GM12801 (cell line): ENCODE results near the gene GSK3B.

Experiments
- TF ChIP-seq, protein P1 (sequence below): IDR thresholded peaks from one replicate; pipeline ENCODE4 v1.5.1; 2011; ENCODE audit warnings: control low read depth; ENCODE audit not compliant: insufficient read length; ENCODE audit errors: extremely low read depth

Gene GSK3B

DNA sequence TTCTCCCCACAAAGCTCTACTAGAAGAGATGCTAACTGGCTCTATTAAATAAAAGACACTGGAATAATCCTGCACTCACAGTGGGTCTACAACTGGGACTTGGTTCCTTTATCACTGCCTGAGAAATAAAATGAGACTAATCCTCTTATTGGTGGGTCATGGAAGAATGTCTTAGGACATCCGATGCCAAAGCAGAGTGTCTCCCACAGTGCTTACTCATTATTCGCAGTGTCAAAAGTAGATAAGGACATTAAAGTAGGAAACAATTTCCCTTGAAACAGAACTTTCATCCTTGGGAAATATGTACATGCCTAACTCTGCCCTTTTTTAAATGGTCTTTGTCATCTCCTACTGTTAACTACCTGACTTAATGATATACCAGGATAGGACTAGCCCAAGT is 71.5 kb downstream of the GSK3B start:
- TF ChIP-seq, protein P1, sequence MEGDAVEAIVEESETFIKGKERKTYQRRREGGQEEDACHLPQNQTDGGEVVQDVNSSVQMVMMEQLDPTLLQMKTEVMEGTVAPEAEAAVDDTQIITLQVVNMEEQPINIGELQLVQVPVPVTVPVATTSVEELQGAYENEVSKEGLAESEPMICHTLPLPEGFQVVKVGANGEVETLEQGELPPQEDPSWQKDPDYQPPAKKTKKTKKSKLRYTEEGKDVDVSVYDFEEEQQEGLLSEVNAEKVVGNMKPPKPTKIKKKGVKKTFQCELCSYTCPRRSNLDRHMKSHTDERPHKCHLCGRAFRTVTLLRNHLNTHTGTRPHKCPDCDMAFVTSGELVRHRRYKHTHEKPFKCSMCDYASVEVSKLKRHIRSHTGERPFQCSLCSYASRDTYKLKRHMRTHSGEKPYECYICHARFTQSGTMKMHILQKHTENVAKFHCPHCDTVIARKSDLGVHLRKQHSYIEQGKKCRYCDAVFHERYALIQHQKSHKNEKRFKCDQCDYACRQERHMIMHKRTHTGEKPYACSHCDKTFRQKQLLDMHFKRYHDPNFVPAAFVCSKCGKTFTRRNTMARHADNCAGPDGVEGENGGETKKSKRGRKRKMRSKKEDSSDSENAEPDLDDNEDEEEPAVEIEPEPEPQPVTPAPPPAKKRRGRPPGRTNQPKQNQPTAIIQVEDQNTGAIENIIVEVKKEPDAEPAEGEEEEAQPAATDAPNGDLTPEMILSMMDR, result no peak

DNA sequence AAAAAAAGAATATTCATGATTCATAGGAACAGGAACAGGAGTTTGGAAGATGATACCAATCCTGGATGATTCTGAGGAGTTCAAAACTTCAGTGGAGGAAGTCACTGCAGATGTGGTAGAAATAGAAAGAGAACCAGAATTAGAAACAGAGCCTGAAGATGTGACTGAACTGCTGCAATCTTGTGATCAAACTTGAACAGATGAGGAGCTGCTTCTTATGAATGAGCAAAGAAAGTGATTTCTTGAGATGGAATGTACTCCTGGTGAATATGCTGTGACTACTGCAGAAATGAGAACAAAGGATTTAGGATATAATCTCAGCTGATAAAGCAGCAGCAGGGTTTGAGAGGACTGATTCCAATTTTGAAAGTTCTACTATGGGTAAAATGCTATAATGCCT is 72.7 kb downstream of the GSK3B start:
- TF ChIP-seq, protein P1, result no peak

DNA sequence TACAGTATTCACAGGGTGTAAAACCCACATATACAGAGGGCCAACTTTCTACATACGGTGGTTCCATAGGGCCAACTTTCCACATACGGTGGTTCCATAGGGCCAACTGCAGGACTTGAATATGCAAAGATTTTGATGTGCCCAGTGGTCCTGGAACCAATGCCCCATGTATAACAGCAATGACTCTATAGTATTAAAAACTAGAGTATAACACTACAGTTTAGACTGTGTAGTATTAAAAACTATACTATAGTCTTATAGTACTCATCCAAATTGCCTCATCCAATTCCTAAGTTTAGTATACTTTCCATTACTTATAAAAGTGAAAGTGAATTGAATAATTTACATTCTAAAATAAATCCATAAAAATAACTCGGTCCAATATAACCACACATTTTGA is 75.9 kb downstream of the GSK3B start:
- TF ChIP-seq, protein P1, result no peak

DNA sequence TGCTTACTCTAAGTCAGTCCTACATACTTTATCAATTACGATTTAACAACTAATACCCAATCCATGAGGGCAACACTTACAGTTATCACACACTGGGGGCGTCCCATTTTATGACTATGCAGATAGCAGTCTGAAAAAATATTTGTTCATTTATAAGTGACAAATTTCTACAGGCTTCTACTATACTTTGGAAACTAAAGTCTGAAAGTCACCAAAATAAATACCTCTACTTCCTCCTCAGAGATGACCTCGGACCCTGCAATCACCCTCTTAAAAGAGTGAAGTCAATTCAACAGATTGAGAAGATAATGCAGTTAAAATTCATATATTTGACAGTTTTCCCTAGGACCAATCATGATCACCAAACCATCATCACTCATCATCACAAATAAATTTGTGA is 76.6 kb downstream of the GSK3B start:
- TF ChIP-seq, protein P1, result no peak

DNA sequence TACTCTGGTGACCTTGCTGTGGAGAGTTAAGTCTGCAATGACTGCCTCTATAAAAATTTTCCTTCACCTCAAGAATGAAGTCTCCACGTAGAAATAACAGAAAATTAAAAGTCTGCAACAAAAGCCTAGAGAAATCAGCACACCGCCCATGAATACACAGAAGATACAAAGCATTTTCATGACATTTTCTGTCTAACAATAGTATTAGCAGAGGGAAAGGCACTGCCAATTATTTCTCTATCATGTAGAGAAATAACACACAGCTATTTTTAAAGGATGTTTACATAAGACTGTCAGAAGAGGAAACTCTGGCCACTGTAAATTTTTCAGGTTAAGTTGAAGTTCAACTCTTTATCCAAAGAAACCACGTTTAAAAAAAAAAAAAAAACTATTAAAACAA is 80.8 kb downstream of the GSK3B start:
- TF ChIP-seq, protein P1, result no peak

DNA sequence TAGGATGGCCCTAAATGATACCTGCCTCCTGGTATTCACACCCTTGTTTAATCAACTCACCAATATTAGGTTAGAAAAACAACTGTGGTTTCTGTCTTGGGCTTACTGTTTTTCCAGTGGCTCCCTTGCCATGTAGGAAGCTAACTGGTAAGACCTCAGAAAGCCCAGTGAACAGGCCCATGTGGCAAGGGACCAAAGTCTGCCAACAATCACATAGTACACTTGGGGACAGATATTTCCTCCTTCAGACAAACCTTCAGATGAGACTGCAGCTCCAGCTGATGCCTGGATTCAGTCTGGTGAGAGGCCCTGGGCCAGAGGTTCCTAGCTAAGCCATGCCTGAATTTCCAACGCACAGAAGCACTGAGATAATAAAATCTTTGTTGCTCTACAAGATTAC is 96.1 kb downstream of the GSK3B start:
- TF ChIP-seq, protein P1, result no peak

DNA sequence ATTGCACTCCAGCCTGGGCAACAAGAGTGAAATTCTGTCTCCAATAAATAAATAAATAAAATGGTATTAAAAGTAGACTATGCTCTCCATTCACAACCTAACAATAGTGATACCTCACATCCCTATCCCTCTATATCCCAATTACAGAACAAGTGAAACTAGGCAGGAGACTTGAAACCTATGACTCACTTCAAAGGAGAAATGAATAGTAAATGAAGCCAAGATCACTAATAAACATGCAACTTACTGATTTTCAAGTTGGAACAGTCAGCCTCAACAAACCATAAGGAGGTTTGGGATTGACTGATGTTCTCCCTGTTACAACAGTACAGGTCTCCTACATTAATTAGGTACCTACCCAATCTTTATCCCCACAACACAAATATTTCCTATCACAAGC is 103.4 kb downstream of the GSK3B start:
- TF ChIP-seq, protein P1, result no peak
